Measurements from ENCODE around the gene SCAMP2. TPM values are rescaled to one million over a fixed set of nuclear protein-coding genes. Genes with fewer than 3 reads are reported as not detected.

Gene SCAMP2
- total RNA-seq, 2 donors from 2014 or later: 63.4 to 65.2 TPM

DNA sequence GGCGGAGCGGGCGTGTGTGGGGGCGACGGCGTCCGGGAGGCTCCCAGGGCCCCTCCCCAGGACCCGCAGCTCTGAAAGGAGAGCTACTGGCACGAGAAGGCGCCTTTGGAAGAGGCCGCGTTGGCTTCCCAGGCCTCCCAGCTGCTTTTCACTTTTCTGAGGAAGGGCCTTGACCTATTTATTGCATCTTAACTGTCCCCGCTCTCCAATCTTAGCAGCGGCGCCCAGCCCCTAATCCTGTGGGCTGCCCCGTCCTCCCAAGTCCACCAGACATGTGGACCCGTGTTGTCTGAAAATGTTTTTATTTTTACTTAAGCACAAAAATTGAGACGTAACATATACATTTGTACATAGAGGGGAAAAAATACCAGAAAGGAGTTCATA, 29.7 kb downstream of the SCAMP2 start:
- ATAC-seq (no peak), DNase-seq (no peak)
- intact Hi-C loops (cut with DNase I): loop anchor here in 1 of 2 donors (5.0 kb wide), 1 partner anchor 64 kb away; the partner anchor contains the start of gene FAM219B

DNA sequence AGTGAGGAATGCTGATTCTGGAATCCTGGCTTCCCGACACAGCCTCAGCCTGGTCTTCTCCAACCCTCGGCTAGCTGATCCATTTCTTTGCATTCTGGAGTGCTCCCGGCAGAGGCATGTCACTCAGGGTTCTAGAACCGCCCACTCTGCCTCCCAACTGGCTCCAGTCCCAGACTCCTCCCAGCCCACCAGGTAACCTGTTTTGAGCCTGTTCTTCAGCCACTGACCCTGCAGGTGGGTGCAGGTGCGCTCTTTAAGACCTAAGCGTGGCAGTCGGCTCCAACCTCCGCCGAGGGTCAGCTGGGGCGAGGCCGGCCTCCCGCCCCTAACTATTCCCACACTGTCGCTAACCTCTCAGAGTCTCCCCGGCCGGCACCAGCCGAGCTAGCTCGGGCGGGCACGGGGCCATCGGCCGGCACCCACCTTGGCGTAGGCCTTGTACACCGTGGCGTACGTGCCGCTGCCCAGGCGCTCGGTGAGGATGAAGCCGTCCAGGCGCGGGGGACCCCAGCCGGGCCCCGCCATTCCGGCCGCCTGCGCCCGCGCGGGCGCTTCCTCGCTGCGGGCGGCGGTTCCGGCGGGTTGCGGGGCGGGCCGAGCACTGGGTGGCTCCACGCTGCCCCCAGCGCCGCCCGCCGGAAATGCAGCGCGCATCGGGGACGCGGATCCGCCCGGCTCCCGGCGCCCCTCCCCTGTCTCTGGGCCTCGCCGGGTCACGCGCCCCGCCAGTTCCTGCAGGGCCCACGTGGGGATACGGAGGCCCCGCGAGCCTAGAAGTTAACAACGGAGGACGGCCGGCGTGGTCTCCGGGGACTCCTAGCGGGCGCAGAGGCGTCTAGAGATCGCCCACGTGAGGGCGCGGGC, 30.4 kb downstream of the SCAMP2 start, which contains the start of gene ULK3:
TSS of gene ULK3 (minus strand) at position 576 of the 864 bp plus-strand sequence. CDS start at position 525, 51 bp downstream.
- ATAC-seq (peak; percentile 91 to 94), DNase-seq (peak; percentile 94)
- intact Hi-C loops (cut with DNase I): loop anchor here in 1 of 2 donors (5.0 kb wide), 1 partner anchor 64 kb away; the partner anchor contains the start of gene FAM219B

DNA sequence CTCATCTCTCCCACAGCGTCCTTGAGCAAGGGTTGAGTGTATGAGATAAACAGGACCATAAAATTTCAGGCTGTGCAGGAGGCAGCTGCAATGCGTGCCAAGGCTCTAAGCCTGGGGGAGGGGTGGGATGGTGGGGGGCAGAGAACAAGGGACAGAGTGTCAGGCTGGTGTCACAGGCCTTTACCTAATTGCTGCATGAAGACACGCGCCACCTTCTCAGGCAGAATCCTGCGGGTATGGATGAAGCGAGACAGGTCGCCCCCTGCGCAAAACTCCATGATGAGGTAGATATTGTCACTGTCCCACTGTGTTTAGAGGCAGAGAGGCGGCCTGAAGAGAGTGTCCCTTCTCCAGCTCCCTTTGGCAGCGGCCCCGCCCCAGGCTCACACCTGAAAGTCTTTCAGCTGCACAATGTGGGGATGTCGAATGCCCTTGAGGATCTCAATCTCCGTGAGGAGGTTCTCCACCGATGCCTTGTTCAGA, 31.2 kb downstream of the SCAMP2 start:
- ATAC-seq (no peak), DNase-seq (no peak)
- intact Hi-C loops (cut with DNase I): loop anchor here in 1 of 2 donors (5.0 kb wide), 1 partner anchor 65 kb away; the partner anchor contains the start of gene FAM219B

DNA sequence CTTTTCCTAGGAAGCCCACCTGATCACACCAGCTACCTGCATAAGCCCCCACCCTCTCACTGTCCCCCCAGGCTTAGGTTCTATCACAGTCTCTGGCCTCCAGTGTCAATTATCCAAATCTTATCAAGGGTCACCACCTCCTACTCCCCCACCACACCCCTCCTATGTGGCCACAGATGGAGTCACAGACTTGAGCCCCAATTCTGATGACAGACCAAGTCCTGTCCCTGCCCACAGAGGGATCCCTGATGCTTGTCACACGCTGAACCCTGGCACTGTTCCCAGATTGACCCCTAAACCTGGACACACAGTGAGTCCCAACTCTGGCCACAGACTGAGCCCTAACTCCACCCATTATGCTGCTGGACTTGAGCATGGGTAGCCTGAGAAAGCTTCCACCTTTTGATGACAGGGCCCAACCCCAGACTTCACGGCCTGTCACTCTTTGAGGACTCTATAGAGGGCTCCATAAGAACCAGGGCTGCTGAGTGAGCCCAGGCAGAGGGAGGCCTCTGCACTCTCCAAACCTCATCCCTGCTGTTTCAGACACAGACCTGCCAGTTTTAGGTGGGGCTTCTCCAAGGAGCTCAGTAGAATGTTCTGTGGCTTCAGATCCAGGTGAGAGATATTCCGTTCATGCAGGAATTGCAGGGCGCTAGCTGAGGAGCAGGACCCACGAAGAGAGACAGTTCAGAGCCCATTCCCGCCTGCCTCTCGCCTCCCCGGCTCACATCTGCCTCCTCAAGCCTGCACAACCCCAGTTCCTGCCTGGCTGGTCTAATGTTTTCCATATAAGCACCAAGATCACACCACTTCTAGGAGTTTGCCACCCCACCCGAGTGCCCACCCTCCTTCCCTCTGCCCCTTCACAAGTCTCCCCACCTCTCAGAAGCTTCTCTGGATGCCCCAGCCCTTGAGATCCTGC, 32.1 kb downstream of the SCAMP2 start:
- no peak for ATAC-seq
- intact Hi-C loops (cut with DNase I): loop anchor here in 1 of 2 donors (5.0 kb wide), 1 partner anchor 66 kb away; the partner anchor contains the start of gene FAM219B
- no peak for DNase-seq

DNA sequence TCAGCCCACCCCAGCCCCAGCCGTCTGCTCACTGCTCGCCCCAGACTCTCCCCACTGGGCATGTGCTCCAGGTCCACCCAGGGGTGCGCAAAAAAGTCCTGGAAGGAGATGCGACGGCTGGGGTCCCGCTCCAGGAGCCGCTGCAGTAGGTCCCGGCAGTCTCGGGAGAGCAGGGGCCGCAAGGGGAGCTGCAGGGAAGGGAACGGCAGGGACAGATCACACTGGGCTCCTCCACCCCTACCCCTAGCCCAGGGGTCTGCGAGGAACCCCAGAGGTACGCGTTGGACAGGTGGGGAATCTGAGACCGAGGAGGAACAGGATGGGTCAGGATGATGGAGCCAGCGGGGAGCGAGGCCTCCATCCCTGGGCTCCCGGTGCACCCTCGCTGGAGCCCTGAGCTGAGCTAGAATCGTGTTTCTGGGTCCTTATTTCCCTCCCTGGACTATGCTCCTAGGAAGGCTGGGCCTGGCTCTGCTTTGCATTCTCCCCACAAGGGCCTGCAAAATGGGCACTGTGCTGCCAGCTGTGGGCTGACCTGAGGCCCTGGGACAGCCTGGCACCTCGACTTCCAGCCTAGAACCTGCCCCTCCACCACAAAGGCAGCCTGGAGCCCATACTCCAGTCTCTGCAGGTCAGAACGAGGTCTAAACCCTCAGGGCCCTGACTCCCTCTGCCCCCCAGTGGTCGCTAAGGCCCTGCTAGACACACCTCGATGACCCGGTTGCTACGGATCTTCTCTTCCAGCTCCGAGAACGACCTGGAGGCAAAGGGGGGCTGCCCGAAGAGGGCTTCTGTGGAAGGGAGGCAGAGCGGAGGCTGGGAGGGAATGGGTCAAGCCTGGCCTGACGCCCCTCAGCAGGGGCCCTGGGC, 33.4 kb downstream of the SCAMP2 start:
- intact Hi-C loops (cut with DNase I): loop anchor here (5.0 to 10.0 kb wide), 3 partner anchors 55 to 68 kb away; partner anchors contain the start of genes FAM219B (in 2 of the 2) and CSK (in 1 of the 2)
- ATAC-seq (no peak), DNase-seq (no peak)

DNA sequence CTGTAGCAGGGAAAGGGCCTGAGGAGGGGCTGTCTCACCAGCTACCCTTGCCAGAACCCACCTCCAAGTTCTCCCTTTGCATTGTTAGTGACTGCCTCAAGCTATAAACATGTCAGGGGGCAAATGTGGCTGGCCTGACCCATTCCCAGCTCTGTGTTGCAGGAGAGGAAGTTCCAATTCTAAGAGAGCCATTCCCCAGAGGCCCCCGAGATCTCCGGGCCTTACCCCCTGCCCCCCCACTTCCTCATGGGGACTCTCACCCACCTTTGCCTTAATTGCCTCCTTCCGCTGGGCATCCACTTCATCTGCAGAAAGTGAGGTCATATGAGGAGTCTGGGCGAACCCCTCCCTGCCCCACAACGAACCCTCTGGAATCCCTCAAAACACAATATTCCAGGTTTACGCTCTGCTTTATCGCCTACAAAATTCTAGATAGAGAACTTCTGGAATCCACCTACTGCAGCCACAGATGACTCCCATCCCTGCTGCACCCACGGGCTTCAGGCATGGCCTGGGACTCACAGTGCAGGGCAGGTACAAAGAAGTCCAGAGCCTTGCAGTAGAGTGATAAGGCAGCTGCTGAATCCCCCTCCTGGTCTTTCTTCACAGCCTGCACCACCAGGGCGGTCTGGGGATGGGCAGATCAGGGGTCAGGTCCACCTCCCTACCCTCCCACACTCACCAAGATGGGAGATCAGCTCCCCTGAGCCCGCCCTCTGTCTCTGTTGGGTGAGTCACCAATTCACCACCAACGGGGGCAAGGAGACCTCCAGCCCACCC, 34.2 kb downstream of the SCAMP2 start:
- DNase-seq (no peak), ATAC-seq (no peak)
- intact Hi-C loops (cut with DNase I): loop anchor here in 1 of 2 donors (10.0 kb wide), 2 partner anchors 54 to 66 kb away; partner anchors contain the start of genes CSK and FAM219B

DNA sequence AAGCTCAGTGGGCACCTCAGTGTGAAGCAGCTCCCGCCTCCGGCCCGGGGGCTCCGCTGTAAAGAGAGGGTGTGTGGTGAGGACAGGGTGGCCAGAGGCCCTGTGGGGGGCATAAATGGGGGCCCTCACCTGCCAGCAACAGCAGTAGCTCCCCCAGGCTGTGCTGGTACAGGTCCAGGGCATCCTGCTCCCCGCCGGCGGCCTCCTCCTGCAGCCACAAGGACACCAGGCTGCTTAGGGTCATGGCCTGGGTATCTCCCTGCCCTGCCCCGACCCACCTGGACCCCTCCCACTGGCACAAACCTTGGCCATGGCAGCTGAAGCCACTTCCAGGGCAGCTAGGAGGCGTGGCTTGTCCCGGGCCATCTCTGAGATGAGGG, 35.0 kb downstream of the SCAMP2 start:
- no peak for ATAC-seq
- intact Hi-C loops (cut with DNase I): loop anchor here in 1 of 2 donors (10.0 kb wide), 2 partner anchors 53 to 67 kb away; partner anchors contain the start of genes CSK and FAM219B
- no peak for DNase-seq

DNA sequence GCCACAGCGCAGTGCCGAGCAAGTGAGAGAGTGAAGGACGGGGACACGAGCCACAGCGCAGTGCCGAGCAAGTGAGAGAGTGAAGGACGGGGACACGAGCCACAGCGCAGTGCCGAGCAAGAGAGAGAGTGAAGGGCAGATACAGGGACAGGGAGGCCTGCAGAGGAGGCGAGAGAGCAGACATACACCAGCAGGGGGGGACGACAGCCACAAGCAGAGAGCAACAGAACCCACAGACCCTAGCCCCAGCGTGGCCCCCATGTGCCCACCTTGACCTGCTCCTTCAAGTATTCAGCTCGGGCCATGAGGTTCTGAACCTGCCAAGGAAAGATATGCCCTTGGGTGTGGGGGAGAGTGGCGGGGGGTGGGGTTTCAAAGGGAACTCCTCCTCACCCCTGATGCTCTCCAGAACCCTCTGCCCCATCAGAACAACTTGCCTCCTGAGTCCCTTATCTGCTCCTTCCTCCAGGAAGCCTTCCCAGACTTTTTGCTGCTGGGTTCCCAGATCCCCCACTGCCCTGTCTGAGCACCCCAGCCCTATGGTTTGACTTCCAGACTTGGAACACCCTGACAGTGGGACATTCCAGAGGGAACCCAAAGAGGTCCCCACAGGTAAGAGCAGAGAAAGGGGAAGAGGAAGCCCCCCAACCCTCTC, 35.6 kb downstream of the SCAMP2 start:
- DNase-seq: no peak
- intact Hi-C loops (cut with DNase I): loop anchor here in 1 of 2 donors (10.0 kb wide), 2 partner anchors 53 to 67 kb away; partner anchors contain the start of genes CSK and FAM219B

DNA sequence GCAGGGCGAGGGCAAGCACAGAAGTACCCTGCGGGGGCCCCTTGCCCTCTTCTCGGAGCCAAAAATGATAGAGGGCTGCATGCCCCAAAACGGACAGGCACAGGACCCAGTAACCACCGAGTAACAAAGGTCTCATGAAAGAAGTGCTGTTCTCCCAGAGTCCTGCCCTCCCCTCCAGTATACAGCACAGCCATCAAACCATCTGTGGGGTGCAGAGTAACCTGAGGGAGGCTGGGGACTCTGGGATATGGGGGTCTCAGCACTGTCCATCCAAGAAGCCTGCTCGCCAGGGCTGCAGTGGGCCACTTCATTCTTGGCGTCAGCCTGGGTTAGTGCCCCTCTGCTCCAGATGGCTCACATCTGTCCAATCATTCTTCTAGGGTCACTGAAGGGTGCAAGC, 36.3 kb downstream of the SCAMP2 start:
- DNase-seq (no peak), ATAC-seq (no peak)
- intact Hi-C loops (cut with DNase I): loop anchor here in 1 of 2 donors (10.0 kb wide), 2 partner anchors 52 to 68 kb away; partner anchors contain the start of genes CSK and FAM219B

More for the DNA sequence above, 35.6 kb downstream of the SCAMP2 start:
- ATAC-seq: no peak

DNA sequence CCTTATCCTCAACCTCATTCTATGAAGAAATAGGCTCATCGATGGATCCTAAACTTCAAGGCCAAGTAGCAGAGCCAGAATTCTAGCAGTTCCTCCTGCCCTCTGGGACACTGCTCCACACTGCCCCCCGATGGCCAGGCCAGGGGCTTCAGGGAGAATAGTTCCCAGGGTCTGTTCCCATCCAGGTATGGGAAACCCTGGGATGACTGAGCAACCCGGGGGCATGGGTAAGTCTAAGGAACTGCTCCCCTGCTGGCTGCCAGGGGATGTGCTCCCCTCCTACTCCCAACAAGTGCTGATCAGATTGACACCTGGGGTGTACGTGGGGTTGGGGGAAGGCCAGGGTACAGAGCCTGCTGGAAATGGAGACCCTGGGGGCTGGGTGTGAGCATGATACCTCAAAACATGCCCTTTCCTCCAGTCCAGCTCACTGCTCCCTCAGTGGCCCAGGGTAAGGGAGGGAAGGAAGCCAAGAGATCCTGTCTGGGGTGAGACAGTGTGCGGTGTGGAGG, 37.8 kb downstream of the SCAMP2 start:
- DNase-seq (peak; percentile 63), ATAC-seq (peak in 1 of 2 donors; percentile 10)
- intact Hi-C loops (cut with DNase I): loop anchor here (2.0 to 10.0 kb wide), 3 partner anchors 51 to 69 kb away; partner anchors contain the start of genes CSK (in 1 of the 2) and FAM219B (in 1 of the 2)

DNA sequence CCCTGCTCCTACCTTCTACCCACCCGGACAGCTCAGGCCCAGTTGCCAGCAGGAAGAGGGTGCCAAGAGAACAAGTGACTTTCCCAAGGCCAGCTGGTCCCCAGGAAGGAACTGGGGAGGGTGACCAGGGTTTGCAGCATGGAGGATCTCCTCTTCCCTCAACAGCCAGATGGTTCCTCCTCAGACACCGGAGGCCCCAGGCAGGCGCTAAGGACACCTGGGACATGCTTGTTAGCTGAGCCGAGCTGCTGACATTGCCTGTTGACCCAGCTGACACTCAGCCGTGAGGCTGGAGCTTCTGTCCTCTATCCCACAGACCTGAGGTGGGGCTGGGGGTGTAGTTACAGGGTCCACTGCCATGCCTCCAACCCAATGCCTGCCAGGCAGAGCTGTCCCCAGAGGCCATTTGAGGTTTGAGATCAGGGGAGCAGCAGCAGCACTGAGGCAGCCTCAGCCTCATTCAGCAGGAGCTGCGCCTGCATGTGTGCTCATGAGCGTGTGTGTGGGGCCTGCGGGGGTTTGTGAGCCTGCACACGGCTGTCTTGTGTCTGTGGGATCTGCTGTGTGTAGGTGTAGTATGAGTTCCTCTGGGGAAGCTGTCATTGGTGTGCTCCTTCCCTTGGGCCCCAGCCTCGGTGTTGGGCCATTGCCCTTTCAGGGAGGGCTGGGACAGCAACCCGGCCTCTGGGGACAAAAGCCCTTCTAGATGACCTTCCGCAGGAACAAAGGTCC, 39.6 kb downstream of the SCAMP2 start:
- intact Hi-C loops (cut with DNase I): loop anchor here (2.0 to 10.0 kb wide), 3 partner anchors 49 to 71 kb away; partner anchors contain the start of genes CSK (in 1 of the 2) and FAM219B (in 1 of the 2)
- ATAC-seq (no peak), DNase-seq (no peak)

DNA sequence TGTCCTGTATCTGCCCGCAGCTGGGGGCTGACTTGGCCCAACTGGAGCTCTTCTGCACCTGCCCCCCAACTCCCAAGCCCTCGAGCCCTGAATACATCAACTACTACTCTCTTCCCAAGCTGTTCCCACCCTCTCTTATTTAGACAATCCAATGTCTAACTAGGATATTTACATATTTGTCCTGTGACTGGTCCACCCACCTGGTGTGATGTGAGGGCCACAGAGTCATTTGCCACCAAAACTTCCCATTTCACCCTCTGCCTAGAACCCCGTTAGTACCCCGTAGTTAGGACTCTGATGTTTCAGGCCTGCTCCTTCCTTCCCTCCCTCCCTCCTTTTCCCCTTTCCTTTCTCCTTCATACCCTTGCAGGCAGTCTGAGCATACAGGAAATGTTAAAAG, 40.3 kb downstream of the SCAMP2 start:
- no peak for ATAC-seq
- intact Hi-C loops (cut with DNase I): loop anchor here in 1 of 2 donors (10.0 kb wide), 2 partner anchors 48 to 72 kb away; partner anchors contain the start of genes CSK and FAM219B
- DNase-seq: no peak

DNA sequence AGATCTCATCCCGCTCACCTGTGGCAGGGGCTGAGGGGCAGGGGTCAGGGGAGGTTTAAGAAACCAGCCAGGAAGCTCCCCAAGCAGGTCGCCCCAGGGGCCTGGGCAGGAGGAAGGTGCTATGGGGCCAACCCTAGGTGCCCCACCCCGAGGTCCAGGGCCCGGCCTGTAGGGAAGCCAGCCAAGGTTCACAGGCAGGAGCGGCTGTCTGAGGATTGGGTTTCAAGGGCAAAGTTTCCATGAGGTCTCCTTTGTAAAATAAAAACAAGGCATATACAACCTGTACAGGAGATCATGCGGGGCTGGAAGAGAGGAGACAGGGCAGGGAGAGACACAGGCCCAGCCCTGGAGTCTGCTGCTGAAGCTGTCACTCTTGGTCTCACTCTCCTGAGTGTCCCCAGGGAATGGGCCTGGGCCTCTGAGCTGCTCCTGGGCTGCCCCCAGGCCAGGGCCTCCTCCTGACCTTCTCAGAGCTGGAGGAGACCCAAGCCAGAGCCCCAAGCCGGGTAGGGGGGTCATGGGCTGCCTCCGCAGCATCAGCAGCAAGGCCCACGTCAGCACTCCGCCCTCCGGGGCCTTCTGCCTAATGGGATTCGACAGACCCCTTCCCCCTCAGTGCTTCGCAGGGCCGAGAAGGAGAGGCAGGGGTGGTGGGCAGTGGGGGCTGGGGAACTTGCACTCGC, 41.2 kb downstream of the SCAMP2 start:
- intact Hi-C loops (cut with DNase I): loop anchor here in 1 of 2 donors (10.0 kb wide), 2 partner anchors 47 to 73 kb away; partner anchors contain the start of genes CSK and FAM219B
- DNase-seq (no peak), ATAC-seq (no peak)

DNA sequence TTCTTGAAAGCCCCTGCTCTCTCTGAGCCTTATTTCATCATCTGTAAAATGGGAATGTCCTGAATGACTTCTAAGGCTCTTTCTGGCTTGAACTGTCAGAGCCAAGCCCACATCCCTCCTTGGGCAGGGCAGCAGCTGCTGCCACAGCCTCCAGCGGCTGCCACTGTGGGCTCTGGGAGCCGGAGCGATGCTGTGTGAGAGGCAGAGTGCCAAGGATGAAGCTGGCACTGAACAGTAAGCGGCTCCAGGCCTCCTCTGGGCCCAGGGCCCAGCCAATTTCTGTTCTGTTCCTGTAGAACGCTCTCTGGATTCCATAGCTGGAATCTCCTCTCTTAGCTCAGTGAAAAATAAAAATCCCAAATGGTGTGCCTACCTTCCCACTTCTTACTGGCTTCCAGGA, 42.3 kb downstream of the SCAMP2 start:
- DNase-seq (no peak), ATAC-seq (peak; percentile 60 to 79)
- intact Hi-C loops (cut with DNase I): loop anchor here in 1 of 2 donors (10.0 kb wide), 2 partner anchors 46 to 74 kb away; partner anchors contain the start of genes CSK and FAM219B
